VCaP (cell line): ENCODE results near the gene SLC22A4.

Source experiments
- H3K27ac ChIP-seq: fragments of 450-650 bp; 2 replicates; pipeline ENCODE4 v1.5.1; 2017
- TF ChIP-seq, protein P1 (sequence below): fragments of 450-650 bp; conservative IDR thresholded peaks from 2 replicates; pipeline ENCODE4 v1.5.1; 2017; ENCODE audit warnings: mild to moderate bottlenecking, moderate library complexity

The SLC22A4 gene

DNA sequence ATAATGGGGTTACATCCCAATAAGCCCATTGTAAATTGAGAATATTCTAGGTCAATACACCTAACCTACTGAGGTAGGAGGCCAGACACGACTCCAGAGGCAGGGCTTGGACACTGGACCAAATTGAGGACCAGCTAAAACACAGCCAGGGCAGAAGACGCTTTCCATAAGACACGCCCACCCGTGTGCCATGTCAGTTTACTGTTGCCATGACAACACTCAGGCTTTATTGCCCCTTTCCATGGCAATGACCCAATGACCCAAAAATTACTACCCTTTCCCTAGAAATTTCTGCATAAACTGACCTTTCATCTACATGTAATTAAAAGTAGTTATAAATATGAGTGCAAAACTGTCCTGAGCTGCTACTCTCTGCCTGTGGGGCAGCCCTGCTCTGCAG, 31.5 kb downstream of the SLC22A4 start:
- TF ChIP-seq, protein P1, sequence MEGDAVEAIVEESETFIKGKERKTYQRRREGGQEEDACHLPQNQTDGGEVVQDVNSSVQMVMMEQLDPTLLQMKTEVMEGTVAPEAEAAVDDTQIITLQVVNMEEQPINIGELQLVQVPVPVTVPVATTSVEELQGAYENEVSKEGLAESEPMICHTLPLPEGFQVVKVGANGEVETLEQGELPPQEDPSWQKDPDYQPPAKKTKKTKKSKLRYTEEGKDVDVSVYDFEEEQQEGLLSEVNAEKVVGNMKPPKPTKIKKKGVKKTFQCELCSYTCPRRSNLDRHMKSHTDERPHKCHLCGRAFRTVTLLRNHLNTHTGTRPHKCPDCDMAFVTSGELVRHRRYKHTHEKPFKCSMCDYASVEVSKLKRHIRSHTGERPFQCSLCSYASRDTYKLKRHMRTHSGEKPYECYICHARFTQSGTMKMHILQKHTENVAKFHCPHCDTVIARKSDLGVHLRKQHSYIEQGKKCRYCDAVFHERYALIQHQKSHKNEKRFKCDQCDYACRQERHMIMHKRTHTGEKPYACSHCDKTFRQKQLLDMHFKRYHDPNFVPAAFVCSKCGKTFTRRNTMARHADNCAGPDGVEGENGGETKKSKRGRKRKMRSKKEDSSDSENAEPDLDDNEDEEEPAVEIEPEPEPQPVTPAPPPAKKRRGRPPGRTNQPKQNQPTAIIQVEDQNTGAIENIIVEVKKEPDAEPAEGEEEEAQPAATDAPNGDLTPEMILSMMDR = no peak
- H3K27ac ChIP-seq = no peak overlapping the region

- TF ChIP-seq, protein P1 = no peak
- peak overlapping the region; percentile 77 for H3K27ac ChIP-seq
Measured at GRCh38 chr5:132327252-132327955, 33.2 kb downstream of the SLC22A4 start.

DNA sequence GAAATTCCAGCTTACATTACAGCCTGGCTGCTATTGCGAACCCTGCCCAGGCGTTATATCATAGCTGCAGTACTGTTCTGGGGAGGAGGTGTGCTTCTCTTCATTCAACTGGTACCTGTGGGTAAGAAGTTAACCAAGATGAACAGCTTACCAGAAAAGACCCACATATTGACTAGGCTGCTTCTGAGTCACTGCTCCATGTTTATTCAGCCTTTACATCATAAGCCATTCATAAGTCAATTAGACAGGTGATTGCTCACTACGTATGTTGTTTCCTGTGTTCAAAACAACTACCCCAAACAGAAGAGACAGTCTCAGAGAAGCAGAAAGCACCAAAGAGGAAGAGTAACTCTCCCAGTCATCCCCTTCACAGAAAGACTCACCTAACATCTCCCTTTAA, 40.6 kb downstream of the SLC22A4 start:
- TF ChIP-seq, protein P1 = no peak

GRCh38 chr5:132335402-132335801, 41.2 kb downstream of the SLC22A4 start:
- TF ChIP-seq, protein P1 = no peak
- no peak overlapping the region for H3K27ac ChIP-seq

More for the DNA sequence above, 40.6 kb downstream of the SLC22A4 start:
- H3K27ac ChIP-seq = no peak overlapping the region

GRCh38 chr5:132339502-132339901, 45.3 kb downstream of the SLC22A4 start:
- TF ChIP-seq, protein P1 = no peak
- H3K27ac ChIP-seq = peak overlapping the region; percentile 40; the same call in 1 of the 2 replicates

DNA sequence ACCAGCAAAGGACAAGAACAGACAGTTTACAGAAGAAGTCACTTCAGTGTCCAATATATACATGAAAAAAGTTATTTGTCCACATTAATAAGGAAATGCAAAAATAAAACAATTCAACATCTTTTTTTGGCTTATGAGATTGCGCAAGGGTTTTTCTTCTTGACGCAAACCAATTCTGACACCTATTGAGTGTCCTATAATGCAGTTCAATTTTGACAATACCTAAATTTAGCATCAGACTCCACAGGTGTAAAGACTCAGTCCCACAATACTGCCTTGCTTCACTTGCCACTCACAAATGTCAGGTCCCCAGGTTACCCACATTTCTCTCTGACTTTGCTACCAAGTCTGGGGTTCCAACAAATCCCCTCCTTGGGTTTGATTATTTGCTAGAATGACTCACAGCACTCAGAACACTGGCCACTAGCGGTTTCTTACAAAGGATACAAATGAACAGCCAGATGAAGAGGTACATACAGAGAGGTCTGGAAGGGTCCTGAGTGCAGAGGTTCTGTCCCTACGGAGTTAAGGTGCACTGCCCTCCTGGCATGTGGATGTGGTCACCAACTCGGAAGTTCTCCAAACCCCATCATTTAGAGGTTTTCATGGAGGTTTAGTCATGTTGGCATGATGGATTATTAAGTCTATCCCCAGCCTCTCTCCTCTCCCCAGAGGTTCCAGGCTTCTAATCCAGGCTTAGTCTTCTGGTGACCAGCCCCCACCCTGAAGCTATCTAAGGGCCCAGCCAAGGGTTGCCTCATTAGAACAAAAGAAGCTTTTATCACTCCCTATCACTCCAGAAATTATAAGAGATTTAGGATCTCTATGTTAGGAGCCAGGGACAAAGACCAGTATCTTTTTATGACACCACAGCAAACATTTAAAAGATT, 48.3 kb downstream of the SLC22A4 start:
- no peak overlapping the region for H3K27ac ChIP-seq
- TF ChIP-seq, protein P1 = no peak

DNA sequence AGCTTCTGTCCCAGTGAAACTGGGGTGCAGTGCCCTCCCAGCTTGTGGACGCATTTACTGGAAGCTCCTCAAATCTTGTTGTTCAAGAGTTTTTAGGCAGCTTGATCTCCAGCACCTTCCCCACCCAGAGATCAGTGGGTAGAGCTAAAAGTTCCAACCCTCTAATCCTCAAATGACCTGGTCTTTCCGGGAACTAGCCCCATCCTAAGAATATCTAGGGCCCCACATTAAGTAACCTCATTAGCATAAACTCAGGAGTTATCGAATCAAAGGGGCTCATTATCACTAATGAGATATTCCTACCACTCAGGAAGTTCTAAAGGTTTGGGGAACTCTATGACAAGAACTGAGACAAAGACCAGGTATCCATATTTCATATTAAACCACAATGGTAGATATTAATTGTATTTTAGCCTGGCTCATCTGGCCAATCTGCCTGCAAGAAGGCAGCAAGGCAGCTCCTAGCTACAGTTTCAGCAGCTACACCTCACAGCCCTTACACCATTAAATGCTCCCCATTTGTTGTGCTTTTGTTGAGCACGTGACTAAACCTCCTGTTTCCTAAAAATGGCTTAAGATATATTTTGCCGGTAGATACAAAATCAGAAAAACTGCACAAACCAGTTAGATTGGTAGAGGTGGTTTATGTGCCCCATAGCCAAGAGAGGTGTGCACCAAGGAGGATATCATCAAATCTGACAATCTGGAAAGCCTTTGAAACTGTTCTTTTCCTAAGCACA, 50.8 kb downstream of the SLC22A4 start:
- TF ChIP-seq, protein P1 = no peak
- no peak overlapping the region for H3K27ac ChIP-seq
